ENCODE measurements around the gene MORF4L1. TPM values are rescaled to one million over a fixed set of nuclear protein-coding genes. Genes with fewer than 3 reads are reported as not detected.
"Not testable (repeated sequence)": the region's sequence is repeated elsewhere in the genome, so short reads cannot be mapped to it uniquely, and the experiment has no call there.

The MORF4L1 gene
- total RNA-seq, 1 experiment from 2014 or later: 146 TPM

DNA sequence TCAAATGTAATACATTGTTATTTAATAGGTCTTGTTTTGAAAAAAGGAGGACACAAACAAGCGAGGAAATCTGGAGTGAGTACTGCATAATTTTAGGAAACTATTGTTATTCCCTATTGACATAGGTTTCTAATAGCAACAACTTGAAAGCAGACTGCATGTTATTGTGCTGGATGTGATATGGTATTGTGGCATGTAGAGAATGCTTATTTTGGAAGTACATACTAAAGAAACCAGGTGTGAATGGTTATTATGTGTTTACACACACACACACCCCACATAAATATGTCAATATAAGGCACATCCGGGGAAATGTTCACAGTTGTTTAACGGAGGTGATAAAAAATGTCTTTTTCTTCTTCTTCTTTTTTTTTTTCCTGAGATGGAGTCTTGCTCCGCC is 5.9 kb upstream of the MORF4L1 start:
- H3K36me3 ChIP-seq (ENCODE audit: insufficient read depth, low read length): no peaks in the 10 kb centered on the region
- no peaks in the 10 kb centered on the region for H3K9me3 ChIP-seq (ENCODE audit: low read length)
- no peak overlapping the region for H2AFZ ChIP-seq (ENCODE audit: low read length)
- no peak for DNase-seq
- no peak overlapping the region for H3K27ac ChIP-seq (ENCODE audit: low read length)
- H3K27me3 ChIP-seq (ENCODE audit: low read length): no peaks in the 10 kb centered on the region
- H3K4me2 ChIP-seq (ENCODE audit: low read depth, low read length, poor library complexity, severe bottlenecking): no peak overlapping the region
- no peak overlapping the region for H3K9ac ChIP-seq (ENCODE audit: low read length)
- no peaks in the 10 kb centered on the region for H3K9me2 ChIP-seq (replicated peaks; ENCODE audit: insufficient read depth, low read length)
- no peaks in the 10 kb centered on the region for H3K4me1 ChIP-seq (ENCODE audit: low read length)
- no peaks in the 10 kb centered on the region for H4K20me1 ChIP-seq (ENCODE audit: insufficient read depth, low read depth, low read length)
- no peak overlapping the region for H3K4me3 ChIP-seq (ENCODE audit: low read length)
- H3K79me2 ChIP-seq (ENCODE audit: low read length): no peaks in the 10 kb centered on the region

DNA sequence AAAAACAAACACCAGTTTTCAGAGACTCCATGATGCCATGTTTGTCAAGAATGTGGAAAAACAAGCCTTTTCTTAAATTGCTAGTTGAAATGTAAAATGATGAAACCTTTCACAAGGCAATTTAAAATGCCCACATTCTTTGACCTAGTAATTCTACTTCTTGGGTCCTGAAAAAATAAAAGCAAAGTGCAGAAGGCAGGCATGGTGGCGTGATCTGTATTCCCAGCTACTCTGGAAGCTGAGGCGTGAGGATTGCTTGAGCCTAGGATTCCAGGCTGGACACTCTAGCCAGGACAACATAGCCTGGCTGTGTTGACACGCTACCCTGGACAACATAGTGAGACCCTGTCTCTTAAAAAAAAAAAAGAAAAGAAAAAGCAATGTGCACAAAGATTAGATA is 4.3 kb upstream of the MORF4L1 start:
- H3K9ac ChIP-seq (ENCODE audit: low read length): no peak overlapping the region
- H3K27me3 ChIP-seq (ENCODE audit: low read length): no peaks in the 10 kb centered on the region
- H2AFZ ChIP-seq (ENCODE audit: low read length): no peak overlapping the region
- DNase-seq: no peak
- H3K9me2 ChIP-seq (replicated peaks; ENCODE audit: insufficient read depth, low read length): no peaks in the 10 kb centered on the region
- H3K36me3 ChIP-seq (ENCODE audit: insufficient read depth, low read length): no peaks in the 10 kb centered on the region
- no peak overlapping the region for H3K27ac ChIP-seq (ENCODE audit: low read length)
- peaks cover 4% of the 10 kb centered on the region for H3K4me1 ChIP-seq (ENCODE audit: low read length)
- no peaks in the 10 kb centered on the region for H3K9me3 ChIP-seq (ENCODE audit: low read length)
- no peaks in the 10 kb centered on the region for H4K20me1 ChIP-seq (ENCODE audit: insufficient read depth, low read depth, low read length)
- H3K4me2 ChIP-seq (ENCODE audit: low read depth, low read length, poor library complexity, severe bottlenecking): no peak overlapping the region
- peaks cover 5% of the 10 kb centered on the region for H3K79me2 ChIP-seq (ENCODE audit: low read length)
- H3K4me3 ChIP-seq (ENCODE audit: low read length): no peak overlapping the region

DNA sequence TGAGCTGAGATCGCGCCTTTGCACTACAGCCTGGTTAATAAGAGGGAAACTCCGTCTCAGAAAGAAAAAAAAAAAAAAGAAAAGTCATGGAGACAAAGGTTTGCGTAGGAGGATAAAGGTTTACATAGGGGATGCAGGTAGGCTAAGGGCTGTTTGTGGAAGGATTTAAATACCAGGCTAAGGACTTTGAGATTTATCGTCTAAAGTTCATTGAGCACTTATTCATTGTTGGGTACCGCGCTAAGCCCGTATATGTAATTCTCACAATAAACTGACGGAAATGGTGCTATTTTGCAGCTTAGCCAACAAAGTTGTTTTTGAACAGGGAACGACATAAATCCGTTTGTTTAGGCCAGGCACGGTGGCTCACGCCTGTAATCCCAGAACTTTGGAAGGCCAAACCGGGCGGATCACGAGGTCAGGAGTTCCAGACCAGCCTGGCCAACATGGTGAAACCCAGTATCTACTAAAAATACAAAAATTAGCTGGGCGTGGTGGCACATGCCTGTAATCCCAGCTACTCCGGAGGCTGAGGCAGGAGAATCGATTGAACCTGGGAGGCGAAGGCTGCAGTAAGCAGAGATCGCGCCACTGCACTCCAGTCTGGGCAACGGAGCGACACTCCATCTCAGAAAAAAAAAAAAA is 1.1 kb upstream of the MORF4L1 start:
- not testable (repeated sequence) for DNase-seq; H3K27me3 ChIP-seq (ENCODE audit: low read length); H3K27ac ChIP-seq (ENCODE audit: low read length); H3K36me3 ChIP-seq (ENCODE audit: insufficient read depth, low read length); H3K9ac ChIP-seq (ENCODE audit: low read length); H3K9me2 ChIP-seq (replicated peaks; ENCODE audit: insufficient read depth, low read length); H2AFZ ChIP-seq (ENCODE audit: low read length); H3K4me3 ChIP-seq (ENCODE audit: low read length); H3K9me3 ChIP-seq (ENCODE audit: low read length)
- peaks cover 29% of the 10 kb centered on the region for H4K20me1 ChIP-seq (ENCODE audit: insufficient read depth, low read depth, low read length)
- H3K4me1 ChIP-seq (ENCODE audit: low read length): peaks cover 26% of the 10 kb centered on the region
- H3K4me2 ChIP-seq (ENCODE audit: low read depth, low read length, poor library complexity, severe bottlenecking): peak overlapping the region; percentile 55
- H3K79me2 ChIP-seq (ENCODE audit: low read length): peaks cover 37% of the 10 kb centered on the region

DNA sequence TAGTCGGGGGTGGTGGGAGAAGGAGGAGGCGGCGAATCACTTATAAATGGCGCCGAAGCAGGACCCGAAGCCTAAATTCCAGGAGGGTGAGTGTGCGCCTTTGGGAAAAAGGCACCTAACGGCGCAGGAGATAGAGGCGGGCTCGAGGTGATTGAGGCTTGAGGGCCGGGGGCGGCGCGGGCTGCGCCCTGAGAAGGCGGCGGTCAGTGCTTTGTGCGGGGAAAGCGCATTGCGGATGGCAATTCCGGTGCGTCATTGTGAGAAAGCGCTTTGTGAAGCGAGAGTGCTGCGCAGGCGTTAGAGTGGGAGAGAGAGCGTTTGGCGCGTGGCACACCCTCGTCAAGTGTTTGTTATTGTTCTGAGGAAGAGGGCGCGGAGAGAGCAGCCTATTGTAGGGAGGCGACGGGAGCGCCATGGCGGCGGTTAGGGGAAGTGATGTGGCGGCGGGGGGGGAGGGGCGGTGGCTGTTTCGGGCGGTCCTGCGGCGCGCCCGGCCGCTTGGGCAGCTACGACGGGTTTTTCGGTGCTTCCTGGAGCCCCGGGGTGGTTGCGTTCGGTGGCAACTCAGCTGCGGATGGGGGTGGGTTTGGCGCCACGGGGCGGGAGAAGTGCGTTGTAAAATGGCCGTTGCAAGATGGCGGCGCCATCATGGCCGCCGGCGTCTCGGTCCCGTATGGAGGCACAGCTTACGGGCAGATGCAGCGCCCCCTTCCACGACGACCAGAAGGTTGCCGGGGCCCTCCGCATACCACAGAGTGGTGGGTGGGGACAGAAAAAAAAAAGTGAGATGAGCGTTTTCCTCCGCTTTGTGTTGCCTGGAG is 492 bp downstream of the MORF4L1 start:
- Histone ChIP-seq H3K27ac (ENCODE audit: low read length) (peak overlapping the region; percentile 97), H3K79me2 (ENCODE audit: low read length) (peaks cover 53% of the 10 kb centered on the region), H3K9me3 (ENCODE audit: low read length) (no peaks in the 10 kb centered on the region), H3K36me3 (ENCODE audit: insufficient read depth, low read length) (no peaks in the 10 kb centered on the region; the same call in 1 of the 2 replicates), H3K9ac (ENCODE audit: low read length) (peak overlapping the region; percentile 100), H3K4me2 (ENCODE audit: low read depth, low read length, poor library complexity, severe bottlenecking) (peak overlapping the region; percentile 75), H2AFZ (ENCODE audit: low read length) (peak overlapping the region; percentile 62; the same call in 1 of the 2 replicates), H3K4me3 (ENCODE audit: low read length) (peak overlapping the region; percentile 98), H4K20me1 (ENCODE audit: insufficient read depth, low read depth, low read length) (peaks cover 42% of the 10 kb centered on the region), H3K9me2 (replicated peaks; ENCODE audit: insufficient read depth, low read length) (no peaks in the 10 kb centered on the region), H3K4me1 (ENCODE audit: low read length) (peaks cover 39% of the 10 kb centered on the region), H3K27me3 (ENCODE audit: low read length) (no peaks in the 10 kb centered on the region)
- DNase-seq: peak; percentile 95

DNA sequence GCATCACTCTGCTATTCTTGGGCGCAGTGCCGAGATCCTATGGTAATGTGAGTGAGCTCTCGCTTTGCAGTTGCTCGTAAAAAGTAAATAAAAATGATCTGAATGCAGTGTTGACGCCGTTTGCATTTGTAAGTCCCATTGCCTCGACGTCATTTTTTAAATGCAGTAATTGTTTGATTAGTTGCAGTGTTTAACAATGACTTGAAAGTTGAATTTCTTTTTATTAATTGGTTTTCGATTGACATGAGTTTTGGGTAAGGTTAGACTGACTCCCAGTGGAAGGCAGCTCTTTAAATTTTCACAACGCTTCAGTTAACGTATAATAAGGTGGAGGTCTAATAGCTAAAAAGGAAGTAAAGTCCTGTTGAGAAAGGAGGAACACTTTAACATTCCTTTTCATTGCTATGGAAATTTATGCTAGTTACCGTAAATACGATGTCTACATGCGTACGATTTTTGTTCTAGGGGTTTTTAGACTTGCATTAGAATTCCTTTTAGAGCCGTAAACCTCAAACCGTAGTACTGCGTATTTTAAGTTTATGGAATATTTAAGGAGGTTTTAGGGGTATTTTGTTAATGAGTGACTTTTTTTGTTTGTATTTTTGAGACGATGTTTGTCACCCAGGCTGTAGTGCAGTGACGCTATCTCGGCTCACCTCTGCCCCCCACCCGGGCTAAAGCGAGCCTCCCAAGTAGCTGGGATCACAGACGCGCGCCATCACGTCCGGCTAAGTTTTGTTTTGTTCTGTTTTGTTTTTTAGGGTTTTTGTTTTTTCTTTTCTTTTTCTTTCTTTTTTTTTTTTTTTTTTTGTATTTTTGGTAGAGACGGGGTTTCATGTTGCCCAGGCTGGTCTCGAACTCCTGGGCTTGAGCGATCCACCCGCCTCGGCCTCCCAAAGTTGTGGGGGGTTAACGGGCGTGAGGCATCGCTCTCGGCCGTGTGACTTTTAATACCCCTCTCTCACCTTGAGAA is 1.4 kb downstream of the MORF4L1 start:
- H3K4me2 ChIP-seq (ENCODE audit: low read depth, low read length, poor library complexity, severe bottlenecking): peak overlapping the region; percentile 75
- H3K9me2 ChIP-seq (replicated peaks; ENCODE audit: insufficient read depth, low read length): no peaks in the 10 kb centered on the region
- H3K79me2 ChIP-seq (ENCODE audit: low read length): peaks cover 62% of the 10 kb centered on the region
- no peaks in the 10 kb centered on the region for H3K27me3 ChIP-seq (ENCODE audit: low read length)
- peak overlapping the region; percentile 100 for H3K9ac ChIP-seq (ENCODE audit: low read length)
- H3K4me3 ChIP-seq (ENCODE audit: low read length): peak overlapping the region; percentile 98
- no peaks in the 10 kb centered on the region; the same call in 1 of the 2 replicates for H3K36me3 ChIP-seq (ENCODE audit: insufficient read depth, low read length)
- peaks cover 51% of the 10 kb centered on the region for H4K20me1 ChIP-seq (ENCODE audit: insufficient read depth, low read depth, low read length)
- H3K27ac ChIP-seq (ENCODE audit: low read length): peak overlapping the region; percentile 97
- DNase-seq: peak; percentile 53
- H3K9me3 ChIP-seq (ENCODE audit: low read length): no peaks in the 10 kb centered on the region
- H2AFZ ChIP-seq (ENCODE audit: low read length): no peak overlapping the region
- H3K4me1 ChIP-seq (ENCODE audit: low read length): peaks cover 43% of the 10 kb centered on the region

DNA sequence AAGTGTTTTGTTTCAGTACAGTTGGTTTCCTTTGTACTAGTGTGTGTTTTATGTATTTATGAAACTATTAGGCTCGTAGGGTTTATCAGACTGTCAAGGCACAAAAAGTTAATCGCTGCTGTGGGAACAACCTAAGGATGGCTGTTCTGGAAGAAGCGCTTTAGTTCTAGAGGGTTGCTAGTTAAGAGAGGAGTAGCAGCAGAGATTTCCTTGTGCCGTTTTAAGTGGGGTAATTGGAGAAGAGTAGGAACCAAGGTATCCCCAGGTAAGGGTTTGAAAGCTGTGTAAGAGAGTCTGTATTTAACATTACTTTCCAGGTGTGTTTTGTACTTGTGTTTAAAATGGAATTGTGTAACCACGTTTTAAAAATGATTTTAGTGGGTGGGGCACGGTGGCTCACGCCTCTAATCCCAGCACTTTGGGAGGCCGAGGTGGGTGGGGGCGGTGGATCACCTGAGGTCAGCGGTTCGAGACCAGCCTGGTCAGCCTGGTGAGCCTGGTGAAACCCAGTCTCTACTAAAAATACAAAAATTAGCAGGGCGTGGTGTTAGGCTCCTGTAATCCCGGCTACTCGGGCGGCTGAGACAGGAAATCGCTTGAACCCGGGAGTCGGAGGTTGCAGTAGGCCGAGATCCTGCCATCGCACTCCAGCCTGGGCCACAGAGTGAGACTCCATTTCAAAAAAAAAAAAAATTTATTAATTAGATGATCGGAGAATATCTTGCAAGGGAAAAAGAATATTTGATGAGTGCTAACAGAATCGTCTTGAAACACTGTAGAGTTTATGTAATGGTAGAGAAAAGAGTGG is 2.6 kb downstream of the MORF4L1 start:
- Histone ChIP-seq H3K9ac (ENCODE audit: low read length) (peak overlapping the region; percentile 100), H3K9me2 (replicated peaks; ENCODE audit: insufficient read depth, low read length) (no peaks in the 10 kb centered on the region), H3K36me3 (ENCODE audit: insufficient read depth, low read length) (peaks cover 9% of the 10 kb centered on the region; the same call in 1 of the 2 replicates), H3K9me3 (ENCODE audit: low read length) (no peaks in the 10 kb centered on the region), H3K79me2 (ENCODE audit: low read length) (peaks cover 74% of the 10 kb centered on the region), H4K20me1 (ENCODE audit: insufficient read depth, low read depth, low read length) (peaks cover 59% of the 10 kb centered on the region), H3K4me2 (ENCODE audit: low read depth, low read length, poor library complexity, severe bottlenecking) (peak overlapping the region; percentile 75), H2AFZ (ENCODE audit: low read length) (no peak overlapping the region), H3K4me1 (ENCODE audit: low read length) (peaks cover 43% of the 10 kb centered on the region), H3K27ac (ENCODE audit: low read length) (peak overlapping the region; percentile 97; the same call in 1 of the 2 replicates), H3K27me3 (ENCODE audit: low read length) (no peaks in the 10 kb centered on the region), H3K4me3 (ENCODE audit: low read length) (peak overlapping the region; percentile 98)
- no peak for DNase-seq

DNA sequence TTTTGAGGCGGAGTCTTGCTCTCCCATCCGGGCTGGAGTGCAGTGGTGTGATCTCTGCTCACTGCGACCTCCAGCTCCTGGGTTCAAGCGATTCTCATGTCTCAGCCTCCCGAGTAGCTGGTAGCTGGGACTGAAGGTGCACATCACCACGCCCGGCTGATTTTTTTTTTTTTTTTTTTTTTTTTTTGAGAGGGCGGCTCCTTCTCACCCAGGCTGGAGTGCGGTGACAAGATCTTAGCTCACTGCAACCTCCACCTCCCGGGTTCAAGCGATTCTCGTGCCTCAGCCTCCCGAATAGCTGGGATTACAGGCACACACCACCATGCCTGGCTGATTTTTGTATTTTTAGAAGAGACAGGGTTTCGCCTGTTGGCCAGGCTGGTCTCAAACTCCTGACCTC is 4.3 kb downstream of the MORF4L1 start:
- Histone ChIP-seq H3K36me3 (ENCODE audit: insufficient read depth, low read length) (peaks cover 22% of the 10 kb centered on the region; the same call in 1 of the 2 replicates), H3K4me1 (ENCODE audit: low read length) (peaks cover 43% of the 10 kb centered on the region), H3K79me2 (ENCODE audit: low read length) (peaks cover 91% of the 10 kb centered on the region), H4K20me1 (ENCODE audit: insufficient read depth, low read depth, low read length) (peaks cover 71% of the 10 kb centered on the region)
- not testable (repeated sequence) for H3K4me2 ChIP-seq (ENCODE audit: low read depth, low read length, poor library complexity, severe bottlenecking); H3K9me2 ChIP-seq (replicated peaks; ENCODE audit: insufficient read depth, low read length); H3K27ac ChIP-seq (ENCODE audit: low read length); H2AFZ ChIP-seq (ENCODE audit: low read length); DNase-seq; H3K9ac ChIP-seq (ENCODE audit: low read length); H3K9me3 ChIP-seq (ENCODE audit: low read length); H3K27me3 ChIP-seq (ENCODE audit: low read length); H3K4me3 ChIP-seq (ENCODE audit: low read length)
